ENCODE data around the gene COPZ2. TPM values are rescaled to one million over a fixed set of nuclear protein-coding genes. Genes with fewer than 3 reads are reported as not detected.

Gene COPZ2
- total and polyA plus RNA-seq, 9 of the 15 experiments (the other 6 are each of a cell fraction or from before 2014, with no cell fraction given), result 0.22 to 0.49 TPM; not detected in 7

DNA sequence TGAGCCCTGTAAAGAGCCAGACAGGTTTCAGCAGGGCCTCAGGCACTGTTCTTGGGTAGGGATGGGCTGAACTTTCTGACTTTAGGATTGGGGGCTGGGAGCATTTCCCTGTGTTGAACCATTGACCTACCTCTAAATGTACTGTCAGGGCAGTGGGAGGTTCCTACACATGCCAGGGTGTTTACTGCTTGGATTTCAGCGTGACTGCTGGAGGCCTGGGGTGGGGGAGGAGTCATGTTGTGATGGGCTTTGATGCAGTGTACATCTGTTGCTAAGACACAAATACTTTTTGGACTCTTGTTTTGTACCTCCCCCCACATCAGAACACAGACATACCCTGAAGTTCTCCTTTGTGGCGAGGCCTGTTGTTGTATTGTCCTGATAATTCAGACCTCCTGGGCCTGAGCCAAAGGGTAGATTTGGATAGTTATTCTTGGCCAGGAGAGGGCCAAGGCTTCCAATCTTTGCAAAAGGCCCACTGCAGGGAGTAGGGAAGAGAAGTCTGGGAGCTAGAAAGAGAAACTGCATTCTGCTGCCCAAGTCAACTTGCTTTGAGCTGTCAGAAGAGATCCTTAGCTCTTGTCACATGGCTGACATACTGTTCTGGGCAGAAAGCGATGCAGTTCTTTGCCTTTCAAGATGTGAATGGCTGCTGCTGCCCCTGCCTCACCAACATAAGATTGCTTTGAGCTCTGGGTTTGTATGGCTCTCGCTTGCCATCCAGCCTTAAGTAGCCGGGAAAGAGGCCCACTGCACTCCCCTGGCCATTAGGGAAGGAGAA is 14.3 kb upstream of the COPZ2 start (continued):
- TF ChIP-seq, protein P1, sequence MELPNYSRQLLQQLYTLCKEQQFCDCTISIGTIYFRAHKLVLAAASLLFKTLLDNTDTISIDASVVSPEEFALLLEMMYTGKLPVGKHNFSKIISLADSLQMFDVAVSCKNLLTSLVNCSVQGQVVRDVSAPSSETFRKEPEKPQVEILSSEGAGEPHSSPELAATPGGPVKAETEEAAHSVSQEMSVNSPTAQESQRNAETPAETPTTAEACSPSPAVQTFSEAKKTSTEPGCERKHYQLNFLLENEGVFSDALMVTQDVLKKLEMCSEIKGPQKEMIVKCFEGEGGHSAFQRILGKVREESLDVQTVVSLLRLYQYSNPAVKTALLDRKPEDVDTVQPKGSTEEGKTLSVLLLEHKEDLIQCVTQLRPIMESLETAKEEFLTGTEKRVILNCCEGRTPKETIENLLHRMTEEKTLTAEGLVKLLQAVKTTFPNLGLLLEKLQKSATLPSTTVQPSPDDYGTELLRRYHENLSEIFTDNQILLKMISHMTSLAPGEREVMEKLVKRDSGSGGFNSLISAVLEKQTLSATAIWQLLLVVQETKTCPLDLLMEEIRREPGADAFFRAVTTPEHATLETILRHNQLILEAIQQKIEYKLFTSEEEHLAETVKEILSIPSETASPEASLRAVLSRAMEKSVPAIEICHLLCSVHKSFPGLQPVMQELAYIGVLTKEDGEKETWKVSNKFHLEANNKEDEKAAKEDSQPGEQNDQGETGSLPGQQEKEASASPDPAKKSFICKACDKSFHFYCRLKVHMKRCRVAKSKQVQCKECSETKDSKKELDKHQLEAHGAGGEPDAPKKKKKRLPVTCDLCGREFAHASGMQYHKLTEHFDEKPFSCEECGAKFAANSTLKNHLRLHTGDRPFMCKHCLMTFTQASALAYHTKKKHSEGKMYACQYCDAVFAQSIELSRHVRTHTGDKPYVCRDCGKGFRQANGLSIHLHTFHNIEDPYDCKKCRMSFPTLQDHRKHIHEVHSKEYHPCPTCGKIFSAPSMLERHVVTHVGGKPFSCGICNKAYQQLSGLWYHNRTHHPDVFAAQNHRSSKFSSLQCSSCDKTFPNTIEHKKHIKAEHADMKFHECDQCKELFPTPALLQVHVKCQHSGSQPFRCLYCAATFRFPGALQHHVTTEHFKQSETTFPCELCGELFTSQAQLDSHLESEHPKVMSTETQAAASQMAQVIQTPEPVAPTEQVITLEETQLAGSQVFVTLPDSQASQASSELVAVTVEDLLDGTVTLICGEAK (IDR thresholded peaks at IDR 0.05), result no peak
- TF ChIP-seq, protein P1 (CRISPR knock-in tag; IDR thresholded peaks at IDR 0.05), result no peak
- TF ChIP-seq SIN3A (IDR thresholded peaks at IDR 0.05; ENCODE audit: borderline replicate concordance in 2 of 2, control insufficient read depth in 1 of 2, low read depth in 2 of 2, low read length in 2 of 2), result peak in 1 of 2 experiments; percentile 76; a peak in 1 of 4 replicates
- no peak for TF ChIP-seq ZNF384 (IDR thresholded peaks at IDR 0.05; ENCODE audit: low read depth, low read length)
- no peak for TF ChIP-seq PHF20 (IDR thresholded peaks at IDR 0.05; ENCODE audit: partially characterized antibody)
- no peak for TF ChIP-seq HSF4 (CRISPR knock-in tag; IDR thresholded peaks at IDR 0.05; ENCODE audit: borderline replicate concordance)
- TF ChIP-seq, protein P2, sequence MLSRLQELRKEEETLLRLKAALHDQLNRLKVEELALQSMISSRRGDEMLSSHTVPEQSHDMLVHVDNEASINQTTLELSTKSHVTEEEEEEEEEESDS (CRISPR knock-in tag; IDR thresholded peaks at IDR 0.05), result no peak
- TF ChIP-seq, protein P3, sequence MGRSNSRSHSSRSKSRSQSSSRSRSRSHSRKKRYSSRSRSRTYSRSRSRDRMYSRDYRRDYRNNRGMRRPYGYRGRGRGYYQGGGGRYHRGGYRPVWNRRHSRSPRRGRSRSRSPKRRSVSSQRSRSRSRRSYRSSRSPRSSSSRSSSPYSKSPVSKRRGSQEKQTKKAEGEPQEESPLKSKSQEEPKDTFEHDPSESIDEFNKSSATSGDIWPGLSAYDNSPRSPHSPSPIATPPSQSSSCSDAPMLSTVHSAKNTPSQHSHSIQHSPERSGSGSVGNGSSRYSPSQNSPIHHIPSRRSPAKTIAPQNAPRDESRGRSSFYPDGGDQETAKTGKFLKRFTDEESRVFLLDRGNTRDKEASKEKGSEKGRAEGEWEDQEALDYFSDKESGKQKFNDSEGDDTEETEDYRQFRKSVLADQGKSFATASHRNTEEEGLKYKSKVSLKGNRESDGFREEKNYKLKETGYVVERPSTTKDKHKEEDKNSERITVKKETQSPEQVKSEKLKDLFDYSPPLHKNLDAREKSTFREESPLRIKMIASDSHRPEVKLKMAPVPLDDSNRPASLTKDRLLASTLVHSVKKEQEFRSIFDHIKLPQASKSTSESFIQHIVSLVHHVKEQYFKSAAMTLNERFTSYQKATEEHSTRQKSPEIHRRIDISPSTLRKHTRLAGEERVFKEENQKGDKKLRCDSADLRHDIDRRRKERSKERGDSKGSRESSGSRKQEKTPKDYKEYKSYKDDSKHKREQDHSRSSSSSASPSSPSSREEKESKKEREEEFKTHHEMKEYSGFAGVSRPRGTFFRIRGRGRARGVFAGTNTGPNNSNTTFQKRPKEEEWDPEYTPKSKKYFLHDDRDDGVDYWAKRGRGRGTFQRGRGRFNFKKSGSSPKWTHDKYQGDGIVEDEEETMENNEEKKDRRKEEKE (IDR thresholded peaks at IDR 0.05; ENCODE audit: borderline replicate concordance in 1 of 2, control insufficient read depth in 1 of 2, low read depth in 2 of 2, low read length in 1 of 2), result no peak
- 0 out of 2 replicates have a peak, but pooled peaks have one; percentile 32 for TF ChIP-seq JUND (IDR thresholded peaks at IDR 0.05; ENCODE audit: borderline replicate concordance, low read depth, low read length)
- no peak for TF ChIP-seq JUND (tag; IDR thresholded peaks at IDR 0.05; ENCODE audit: borderline replicate concordance, low read depth, low read length)
- TF ChIP-seq SRSF1 (IDR thresholded peaks at IDR 0.05; ENCODE audit: low read depth, low read length), result no peak
- TF ChIP-seq MCM3 (IDR thresholded peaks at IDR 0.05), result no peak
- no peak for TF ChIP-seq ZNF133 (CRISPR knock-in tag; IDR thresholded peaks at IDR 0.05)
- no peak for TF ChIP-seq RBFOX2 (IDR thresholded peaks at IDR 0.05; ENCODE audit: low read depth, low read length)
- no peak for TF ChIP-seq NFIX (CRISPR knock-in tag; IDR thresholded peaks at IDR 0.05; ENCODE audit: low read depth)

All from K562 (cell line).